SW480 (cell line): ENCODE data around the gene FUCA1.
"Not testable (repeated sequence)": the region's sequence is repeated elsewhere in the genome, so short reads cannot be mapped to it uniquely, and the experiment has no call there.

ENCODE experiments used
- DNase-seq: peaks from one replicate; pipeline ENCODE4 v3.0.0-alpha.2; 2016; ENCODE audit warnings: low spot score

The FUCA1 gene

DNA sequence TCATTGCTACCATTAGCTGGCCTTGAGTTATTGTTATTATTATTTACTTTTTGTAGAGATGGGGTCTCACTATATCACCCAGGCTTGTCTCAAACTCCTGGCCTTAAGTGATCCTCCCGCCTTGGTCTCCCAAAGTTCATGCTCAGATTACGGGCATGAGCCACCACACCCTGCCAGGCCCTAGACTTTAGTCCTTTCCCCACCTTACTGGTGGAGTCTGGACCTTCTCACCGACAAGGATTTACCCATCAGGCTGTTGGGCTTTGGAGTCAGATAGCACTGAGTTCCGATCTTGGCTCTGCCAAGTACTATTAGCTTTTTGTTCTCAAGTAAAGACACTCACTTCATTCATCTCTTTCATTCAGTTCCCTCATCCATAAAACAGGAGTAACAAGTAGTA is 27.9 kb upstream of the FUCA1 start:
- no peak for DNase-seq

DNA sequence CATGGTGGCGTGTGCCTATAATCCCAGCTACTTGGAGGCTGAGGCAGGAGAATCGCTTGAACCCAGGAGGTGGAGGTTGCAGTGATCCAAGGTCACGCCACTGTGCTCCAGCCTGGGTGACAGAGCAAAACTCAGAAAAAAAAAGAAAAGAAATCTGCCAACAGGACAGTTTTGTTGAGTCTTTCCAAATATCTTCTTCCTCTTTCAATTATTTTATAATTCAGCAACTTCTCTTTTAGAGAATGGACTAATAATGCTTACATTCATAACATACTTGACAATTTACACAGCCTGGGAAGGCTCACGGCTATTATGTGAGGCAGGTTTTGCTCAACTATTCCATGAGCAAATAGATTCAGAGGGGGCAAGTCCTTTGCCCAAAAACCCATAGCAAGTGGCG is 27.0 kb upstream of the FUCA1 start:
- DNase-seq: no peak

DNA sequence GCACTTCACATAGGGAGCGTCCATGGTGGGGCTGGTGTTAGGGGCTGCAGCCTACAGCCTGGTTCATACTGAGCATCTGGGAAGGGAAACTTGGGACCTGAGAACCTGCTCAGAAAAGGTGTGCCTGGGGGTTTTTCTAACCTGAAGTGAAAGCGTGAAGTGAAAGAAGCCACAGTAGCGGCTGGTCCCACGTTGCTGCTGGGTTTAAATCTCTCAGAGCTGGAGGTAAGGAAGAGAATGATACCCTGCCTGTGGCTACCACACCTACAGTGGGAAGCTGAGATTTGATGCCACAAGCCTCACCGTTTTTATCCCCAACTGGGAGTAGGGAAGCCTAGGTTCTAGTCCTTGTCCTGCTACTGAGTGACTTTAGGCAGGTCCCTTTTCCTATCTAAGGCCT is 21.0 kb upstream of the FUCA1 start:
- no peak for DNase-seq

DNA sequence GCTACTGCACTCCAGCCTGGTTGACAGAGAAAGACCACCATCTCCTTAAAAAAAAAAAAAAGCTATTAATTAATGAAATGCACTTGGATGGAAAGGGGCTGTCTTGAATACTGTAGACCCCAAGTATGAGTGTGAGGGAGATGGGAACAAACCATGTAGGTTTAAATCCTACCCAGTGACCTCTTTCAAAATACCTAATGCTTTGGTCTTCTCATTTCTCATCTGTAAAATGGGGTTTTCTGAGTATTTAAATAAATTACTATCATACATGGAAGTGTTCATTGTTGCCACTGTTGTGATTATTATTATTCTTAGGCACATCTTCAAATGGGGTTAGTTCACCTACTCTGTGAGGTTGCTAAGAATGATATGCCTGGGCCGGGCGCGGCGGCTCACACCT is 17.1 kb upstream of the FUCA1 start:
- DNase-seq: no peak

DNA sequence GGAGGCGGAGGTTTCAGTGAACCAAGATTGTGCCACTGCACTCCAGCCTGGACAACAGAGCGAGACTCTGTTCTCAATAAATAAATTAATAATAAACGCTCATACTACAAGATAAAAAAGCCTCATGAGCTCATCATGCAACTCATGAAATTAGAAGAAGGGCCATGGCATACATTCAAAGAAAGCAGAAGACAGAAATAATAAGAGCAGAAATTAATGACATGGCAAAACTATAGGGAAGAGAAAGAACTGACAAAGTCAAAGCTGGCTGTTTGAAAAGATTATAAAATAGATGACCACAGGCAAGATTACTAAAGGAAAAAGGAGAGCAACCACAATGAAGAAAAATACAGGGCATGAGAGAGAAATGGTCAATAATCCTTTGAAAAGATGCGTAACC is 14.7 kb upstream of the FUCA1 start:
- no peak for DNase-seq

DNA sequence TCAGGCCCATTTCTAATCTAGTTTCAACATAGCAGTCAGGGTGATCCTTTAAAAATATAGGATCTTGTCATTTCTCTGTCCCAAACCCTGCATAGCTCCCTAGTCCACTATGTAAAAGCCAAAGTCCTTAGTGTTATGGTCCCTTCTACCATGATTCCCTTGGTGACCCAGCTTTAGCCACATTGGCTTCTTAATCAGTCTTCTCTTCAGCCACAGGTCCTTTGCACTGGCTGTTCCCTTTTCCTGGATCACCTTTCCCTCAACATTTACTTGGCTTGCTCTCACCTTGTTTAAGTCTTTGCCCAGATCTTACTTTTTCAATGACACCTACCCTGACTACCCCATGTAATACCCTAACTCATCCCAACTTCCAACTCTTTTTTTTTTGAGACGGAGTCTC is 11.7 kb upstream of the FUCA1 start:
- no peak for DNase-seq

DNA sequence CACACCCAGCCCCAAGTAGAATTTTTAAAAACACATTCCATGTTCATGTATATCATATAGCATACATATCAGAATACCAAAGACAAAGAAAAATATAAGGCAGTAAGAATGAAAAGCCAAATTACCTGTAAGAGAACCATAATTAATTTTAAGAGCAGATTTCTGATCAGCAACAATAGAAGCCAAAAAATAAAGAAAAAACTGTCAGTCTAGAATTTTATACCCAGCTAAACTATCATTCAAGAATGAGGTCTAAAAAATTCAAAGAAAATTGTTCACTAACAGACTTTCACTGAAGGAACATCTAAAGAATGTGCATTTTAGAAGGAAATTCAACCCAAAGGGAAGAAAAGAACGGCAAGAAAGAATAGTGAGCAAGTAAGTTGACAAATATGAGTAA is 10.6 kb upstream of the FUCA1 start:
- DNase-seq: no peak

DNA sequence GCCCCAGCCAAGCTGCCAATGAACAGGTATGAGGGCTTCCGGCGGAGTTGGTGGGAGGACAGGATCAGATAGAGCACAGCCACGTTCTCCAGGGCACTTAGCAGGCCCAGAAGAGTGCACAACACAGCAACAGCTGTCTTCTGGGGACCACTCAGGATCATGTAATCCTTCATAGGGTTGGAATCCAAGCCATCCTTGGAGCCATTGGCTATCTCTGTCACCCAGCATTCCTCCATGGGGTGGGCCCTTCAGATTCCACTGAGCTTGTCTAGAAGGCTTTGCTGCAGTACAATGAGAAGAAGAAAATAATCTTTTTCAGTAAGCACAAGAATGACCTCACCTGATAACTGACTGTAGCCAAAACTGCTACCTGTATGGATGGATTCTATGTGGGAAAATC is 7.3 kb upstream of the FUCA1 start:
- no peak for DNase-seq

DNA sequence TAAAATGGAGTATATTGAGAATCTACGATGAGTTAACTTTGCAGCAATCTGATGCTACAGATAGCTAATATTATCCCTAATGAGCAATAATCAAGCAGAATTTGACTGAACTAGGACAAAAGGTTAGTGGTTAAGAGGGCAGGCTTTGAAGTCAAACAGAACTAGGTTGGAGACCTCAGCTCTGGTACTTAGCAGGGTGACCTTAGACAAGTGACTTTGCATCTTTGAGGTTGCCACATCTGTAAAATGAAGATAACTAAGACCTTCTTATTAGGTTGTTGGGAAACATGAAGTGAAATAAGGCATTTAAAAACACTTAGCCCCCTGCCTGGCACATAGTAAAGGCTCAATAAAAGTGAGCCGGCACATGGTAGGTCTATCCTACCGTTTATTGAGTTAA is 4.3 kb upstream of the FUCA1 start:
- DNase-seq: no peak

DNA sequence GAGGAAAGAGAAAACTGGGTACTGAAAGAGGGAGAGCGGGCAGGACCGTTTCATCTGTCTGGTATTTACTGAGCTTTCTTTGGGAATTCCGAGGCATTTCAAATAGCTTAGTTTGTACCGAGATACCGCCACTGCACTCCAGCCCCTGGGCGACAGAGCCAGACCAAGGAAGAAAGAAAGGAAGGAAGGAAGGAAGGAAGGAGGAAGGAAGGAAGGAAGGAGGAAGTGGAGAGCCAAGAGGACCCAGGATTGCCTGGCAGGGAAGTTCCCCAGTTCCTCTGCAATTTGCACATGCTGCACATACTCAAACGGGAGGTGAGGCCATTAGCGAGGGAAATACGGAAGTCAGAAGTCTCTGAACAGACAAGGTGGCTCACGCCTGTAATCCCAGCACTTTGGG is 961 bp upstream of the FUCA1 start:
- DNase-seq: no peak

DNA sequence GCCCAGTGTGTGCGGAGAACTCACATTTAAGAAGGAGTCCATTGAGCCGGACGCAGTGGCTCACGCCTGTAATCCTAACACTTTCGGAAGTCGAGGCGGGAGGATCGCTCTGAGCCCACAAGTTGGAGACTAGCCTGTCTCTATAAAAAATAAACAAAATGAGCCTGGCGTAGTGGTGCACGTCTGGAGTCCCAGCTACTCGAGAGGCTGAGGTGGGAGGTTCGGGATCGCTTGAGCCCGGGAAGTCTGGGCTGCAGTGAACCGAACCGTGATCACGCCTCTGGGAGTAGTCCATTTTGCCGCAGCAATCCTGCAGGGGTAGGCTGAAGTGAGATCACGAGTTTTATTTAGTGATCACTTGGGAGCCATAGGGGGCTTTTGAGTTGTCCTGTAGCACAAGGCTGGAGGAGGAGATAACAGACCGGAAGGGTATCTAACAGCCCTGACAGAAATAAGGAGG is 497 bp upstream of the FUCA1 start:
- no peak for DNase-seq

DNA sequence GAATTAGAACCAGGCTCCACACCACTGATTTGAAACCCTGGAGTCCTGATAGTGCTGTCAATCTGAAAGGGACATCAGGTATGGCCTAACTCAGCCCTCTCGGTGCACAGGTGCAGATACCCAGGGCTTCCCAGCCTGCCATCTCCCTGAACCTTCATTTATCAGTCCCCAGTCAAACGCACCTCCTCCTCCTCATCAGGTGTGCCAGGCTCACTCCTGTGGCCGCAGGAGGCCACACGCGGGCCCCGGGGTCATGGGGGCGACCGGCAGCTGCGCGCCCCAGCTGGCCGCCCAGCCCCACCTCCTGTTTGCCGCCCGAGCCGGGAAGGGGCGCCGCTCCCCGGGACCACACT is 572 bp downstream of the FUCA1 start:
- DNase-seq: peak; percentile 20

DNA sequence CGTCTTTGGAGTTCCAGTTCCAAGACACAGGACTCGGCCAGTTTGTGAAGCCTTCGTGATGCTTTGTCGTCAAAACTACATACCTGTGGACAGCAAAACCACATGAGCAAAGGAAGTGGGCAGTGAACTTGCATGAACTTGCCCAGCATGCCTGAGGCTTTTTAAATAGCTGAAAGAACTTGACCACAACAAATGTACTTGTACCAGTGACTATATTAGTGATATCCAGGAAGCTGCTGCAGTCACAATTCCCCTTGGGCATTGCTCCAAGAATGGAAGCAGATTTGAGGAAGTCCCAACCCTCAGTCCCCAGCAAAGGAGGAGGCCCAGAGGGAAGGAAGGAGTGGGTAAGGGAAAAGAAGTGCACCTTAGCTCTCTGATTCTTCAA is 2.6 kb downstream of the FUCA1 start:
- DNase-seq: peak; percentile 97

DNA sequence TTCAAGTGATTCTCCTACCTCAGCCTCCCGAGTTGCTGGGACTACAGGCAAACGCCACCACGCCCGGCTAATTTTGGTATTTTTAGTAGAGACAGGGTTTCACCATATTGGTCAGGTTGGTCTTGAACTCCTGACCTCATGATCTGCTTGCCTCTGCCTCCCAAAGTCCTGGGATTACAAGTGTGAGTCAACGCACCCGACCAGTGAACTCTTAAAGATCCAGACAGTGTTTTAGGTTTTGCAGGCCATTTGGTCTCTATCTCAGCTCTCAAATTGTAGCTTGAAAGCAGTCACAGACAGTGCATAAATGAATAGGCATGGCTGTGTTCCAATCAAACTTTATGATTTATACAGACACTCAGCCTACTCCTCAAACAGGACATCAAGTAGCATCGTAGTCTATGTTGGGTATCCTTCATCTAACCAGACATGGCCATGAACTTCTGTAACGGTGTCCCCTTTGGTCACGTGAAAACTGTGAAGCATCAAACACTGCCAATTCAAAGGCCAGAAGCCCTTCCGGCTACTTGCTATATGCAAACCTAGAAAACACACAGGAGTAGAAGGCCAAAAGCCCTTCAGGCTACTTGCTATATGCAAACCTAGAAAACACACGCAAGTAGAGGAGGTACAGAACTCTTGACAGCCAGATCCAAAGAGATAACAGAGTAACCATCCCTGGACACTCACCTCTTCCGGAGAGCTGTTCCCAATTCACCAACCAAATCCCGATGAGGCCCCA is 3.1 kb downstream of the FUCA1 start:
- no peak for DNase-seq

DNA sequence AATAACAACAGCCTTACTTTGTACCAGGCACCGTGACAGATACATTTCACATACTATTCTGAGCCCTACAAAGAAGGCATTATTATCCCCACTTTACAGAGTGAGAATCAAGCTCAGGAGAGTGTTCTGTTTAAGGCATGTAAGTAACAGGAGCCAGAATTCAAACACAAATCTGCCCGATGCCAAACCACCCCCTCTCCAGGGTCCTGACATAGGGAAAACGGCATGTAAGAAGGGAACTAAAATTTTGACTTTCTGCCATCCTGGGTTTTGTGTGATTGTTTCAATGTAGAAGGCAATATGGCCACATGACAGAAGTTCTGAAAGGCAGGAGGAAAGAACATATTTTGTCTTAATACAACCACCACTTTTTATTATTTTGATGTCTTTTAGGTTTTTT is 5.5 kb downstream of the FUCA1 start:
- DNase-seq: no peak

DNA sequence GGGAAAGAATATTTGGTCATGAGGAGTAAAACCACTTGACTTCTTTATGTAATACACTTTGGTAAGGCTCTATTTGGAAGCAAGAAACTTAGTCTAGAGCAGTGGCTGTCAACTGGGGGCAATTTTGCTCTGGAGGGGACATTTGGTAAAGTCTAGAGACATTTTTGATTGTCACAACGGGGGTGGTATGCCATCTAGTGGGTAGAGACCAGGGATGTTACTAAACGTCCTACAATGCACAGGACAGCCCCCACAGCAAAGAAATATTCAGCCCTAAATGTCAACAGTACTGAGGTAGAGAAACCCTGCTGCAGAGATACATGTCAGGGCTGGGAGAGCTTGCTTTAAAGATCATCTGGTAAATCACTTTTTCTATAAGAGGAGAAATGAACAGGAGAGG is 13.5 kb downstream of the FUCA1 start:
- DNase-seq: no peak

DNA sequence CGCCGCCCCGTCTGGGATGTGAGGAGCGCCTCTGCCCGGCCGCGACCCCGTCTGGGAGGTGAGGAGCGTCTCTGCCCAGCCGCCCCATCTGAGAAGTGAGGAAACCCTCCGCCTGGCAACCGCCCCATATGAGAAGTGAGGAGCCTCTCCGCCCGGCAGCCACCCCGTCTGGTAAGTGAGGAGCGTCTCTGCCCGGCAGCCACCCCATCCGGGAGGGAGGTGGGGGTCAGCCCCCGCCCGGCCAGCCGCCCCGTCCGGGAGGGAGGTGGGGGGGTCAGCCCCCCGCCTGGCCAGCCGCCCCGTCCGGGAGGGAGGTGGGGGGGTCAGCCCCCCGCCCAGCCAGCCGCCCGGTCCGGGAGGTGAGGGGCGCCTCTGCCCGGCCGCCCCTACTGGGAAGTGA is 15.0 kb downstream of the FUCA1 start:
- DNase-seq: not testable (repeated sequence)

DNA sequence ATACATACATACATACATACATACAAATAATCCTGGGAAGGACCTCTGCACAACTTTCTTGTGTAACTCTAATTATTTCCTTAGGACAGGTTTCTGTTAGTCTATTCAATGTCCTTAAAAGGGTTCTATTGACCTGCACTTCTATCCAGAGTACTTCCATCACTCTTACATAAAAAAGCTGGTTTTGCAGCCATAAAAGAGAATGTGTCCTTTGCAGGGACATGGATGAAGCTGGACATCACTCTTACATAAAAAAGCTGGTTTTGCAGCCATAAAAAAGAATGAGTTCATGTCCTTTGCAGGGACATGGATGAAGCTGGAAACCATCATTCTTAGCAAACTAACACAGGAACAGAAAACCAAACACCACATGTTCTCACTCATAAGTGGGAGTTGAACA is 16.7 kb downstream of the FUCA1 start:
- DNase-seq: not testable (repeated sequence)

DNA sequence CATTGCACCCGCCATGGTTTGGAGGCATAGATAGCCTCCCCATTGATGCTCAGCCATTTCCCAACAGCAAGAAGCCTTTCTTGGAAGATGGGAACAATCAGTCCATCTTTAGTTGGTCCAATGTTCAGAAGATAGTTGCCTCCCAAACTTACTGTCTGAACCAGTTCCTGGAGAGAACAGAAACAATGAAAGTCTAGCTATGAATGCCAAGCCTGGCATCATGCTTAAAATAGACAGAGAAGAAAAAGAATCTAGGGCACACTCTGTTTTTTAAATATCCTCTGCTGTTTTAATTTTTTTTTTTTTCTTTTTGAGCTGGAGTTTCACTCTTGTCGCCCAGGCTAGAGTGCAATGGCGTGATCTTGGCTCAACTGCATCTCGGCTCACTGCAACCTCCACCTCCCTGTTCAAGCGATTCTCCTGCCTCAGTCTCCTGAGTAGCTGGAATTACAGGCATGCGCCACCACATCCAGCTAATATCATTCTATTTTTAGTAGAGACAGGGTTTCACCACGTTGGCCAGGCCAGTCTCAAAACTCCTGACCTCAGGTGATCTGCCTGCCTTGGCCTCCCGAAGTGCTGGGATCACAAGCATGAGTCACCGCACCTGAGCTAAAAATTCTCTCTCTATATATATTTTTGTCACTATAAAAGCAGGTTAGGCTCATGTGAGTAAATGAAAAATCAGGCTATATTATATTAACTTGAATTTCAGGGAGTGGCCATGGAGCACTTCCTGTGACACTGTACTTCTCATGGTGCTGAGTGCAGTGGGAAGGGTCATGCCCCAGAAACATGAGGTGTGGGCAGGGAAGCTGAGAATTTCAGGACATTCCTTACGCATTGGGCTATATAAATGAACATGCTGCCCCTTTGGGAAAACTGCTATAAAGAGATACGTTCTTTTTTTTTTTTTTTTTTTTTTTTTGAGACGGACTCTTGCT is 19.1 kb downstream of the FUCA1 start:
- DNase-seq: no peak

DNA sequence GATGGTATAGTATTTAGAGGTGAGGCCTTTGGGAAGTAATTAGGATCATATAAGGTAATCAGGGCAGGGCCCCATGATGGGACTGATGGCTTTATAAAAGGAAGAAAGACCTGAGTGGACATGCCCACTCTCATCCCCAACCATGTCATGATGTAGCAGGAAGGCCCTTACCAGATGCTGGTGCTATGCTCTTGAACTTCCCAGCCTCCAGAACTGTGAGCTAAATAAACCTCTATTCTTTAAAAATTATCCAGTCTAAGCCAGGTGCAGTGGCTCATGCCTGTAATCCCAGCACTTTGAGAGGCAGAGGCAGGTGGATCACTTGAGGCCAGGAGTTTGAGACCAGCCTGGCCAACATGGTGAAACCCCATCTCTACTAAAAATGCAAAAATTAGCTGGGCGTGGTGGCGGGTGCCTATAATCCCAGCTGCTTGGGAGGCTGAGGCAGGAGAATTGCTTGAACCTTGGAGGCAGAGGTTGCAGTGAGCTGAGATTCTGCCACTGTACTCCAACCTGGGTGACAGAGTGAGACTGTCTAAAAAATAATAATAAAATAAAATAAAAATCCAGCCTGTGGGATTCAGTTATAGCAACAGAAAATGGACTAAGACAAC is 20.5 kb downstream of the FUCA1 start:
- not testable (repeated sequence) for DNase-seq

DNA sequence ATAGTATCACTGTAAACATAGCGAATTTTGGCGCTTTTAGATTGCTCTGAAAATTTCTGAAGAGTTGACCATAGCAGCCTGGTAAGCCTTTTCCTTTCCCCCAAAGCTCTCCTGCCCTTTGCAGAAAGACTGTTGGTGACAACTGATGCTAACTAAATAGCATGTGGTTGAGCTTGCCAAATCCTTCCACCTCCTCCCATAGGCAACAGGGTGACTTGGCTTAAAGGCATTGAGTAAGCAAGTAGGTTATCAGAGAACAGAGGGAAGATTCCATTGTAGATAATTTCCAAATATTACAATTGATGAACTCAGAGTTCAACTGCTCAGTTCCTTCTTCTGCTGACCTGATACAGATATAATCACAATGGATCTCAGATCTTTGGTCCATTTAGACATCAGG is 22.9 kb downstream of the FUCA1 start:
- DNase-seq: no peak

DNA sequence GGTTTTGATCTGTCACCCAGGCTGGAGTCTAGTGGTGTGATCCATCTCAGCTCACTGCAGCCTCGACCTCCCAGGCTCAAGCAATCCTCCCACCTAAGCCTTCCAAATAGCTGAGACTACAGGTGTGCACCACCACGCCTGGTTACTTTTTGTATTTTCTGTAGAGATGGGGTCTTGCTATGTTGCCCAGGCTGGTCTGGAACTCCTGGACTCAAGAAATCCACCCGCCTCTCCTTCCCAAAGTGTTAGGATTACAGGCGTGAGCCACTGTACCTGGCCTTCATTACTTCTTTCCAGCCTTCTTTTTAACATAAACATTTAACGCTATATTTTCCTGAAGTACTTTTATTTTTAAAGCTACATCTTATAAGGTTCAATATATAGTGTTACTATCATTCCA is 24.4 kb downstream of the FUCA1 start:
- no peak for DNase-seq

DNA sequence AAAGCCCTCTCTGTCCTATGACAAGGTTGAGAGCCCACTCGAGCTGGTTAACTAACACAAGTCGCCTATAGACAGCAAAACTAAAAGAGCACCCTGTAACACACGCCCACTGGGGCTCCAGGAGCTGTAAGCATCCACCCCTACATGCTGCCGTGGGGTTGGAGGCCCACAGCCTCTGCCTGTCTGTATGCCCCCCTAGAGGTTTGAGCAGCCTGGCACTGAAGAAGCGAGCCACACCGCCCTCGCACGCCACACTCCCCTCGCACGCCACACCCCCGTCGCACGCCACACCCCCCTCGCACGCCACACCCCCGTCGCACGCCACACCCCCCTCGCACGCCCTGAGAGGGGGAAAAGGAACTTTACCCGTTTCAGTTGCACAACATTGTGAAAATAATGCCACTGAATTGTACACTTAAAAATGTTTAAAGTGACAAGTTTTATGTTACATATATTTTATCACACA is 29.7 kb downstream of the FUCA1 start:
- peak; percentile 53 for DNase-seq
